Panc1 (cell line): ENCODE results near the gene SEMA4A. TPM values are rescaled to one million over a fixed set of nuclear protein-coding genes. Genes with fewer than 3 reads are reported as not detected.
"Not testable (repeated sequence)": the region's sequence is repeated elsewhere in the genome, so short reads cannot be mapped to it uniquely, and the experiment has no call there.

Source experiments
- ATAC-seq: fragments of 200-7000 bp; cut with Tn5 transposase; 2 replicates; pipeline ENCODE4 v1.9.1; 2020; ENCODE audit warnings: mild to moderate bottlenecking, moderate library complexity
- BruUV-seq: library from RNA; stranded (reverse); fragments of 400-500 nt; replicated peaks from 2 replicates; lab custom pipeline; 2021; lab: Mats Ljungman, UMichigan
- CTCF ChIA-PET: fragments of 300-600 bp; sonication (Branson Sonifier 250); formaldehyde crosslinking; loops from one replicate; lab custom pipeline; 2022; ENCODE audit warnings: antibody characterized with exemption; lab: Charles Lee
- POLR2A ChIA-PET: fragments of 300-600 bp; sonication (Branson Sonifier 250); formaldehyde crosslinking; loops from one replicate; lab custom pipeline; 2022; ENCODE audit warnings: antibody characterized with exemption; lab: Charles Lee
- DNase-seq: peaks from one replicate; pipeline ENCODE4 v3.0.0-alpha.2; 2010; ENCODE audit warnings: low read depth, low spot score
- H3K27ac ChIP-seq: 2 replicates; pipeline ENCODE4 v1.5.1; 2011; ENCODE audit warnings: mild to moderate bottlenecking, low read length, inconsistent platforms
- H3K27me3 ChIP-seq: fragments of 200-500 bp; sonication (Bioruptor generic); 2 replicates; pipeline ENCODE4 v1.6.0; 2014; ENCODE audit warnings: low read length, inconsistent platforms; ENCODE audit not compliant: control insufficient read depth, insufficient read depth
- H3K36me3 ChIP-seq: fragments of 200-500 bp; sonication (Bioruptor generic); 2 replicates; pipeline ENCODE4 v1.5.1; 2014; ENCODE audit warnings: inconsistent platforms, mild to moderate bottlenecking, low read length, moderate library complexity; ENCODE audit not compliant: control insufficient read depth, insufficient read depth
- H3K4me1 ChIP-seq: 2 replicates; pipeline ENCODE4 v1.5.1; 2011; ENCODE audit warnings: inconsistent platforms, mild to moderate bottlenecking, low read length, moderate library complexity; ENCODE audit not compliant: control insufficient read depth, insufficient read depth
- H3K4me3 ChIP-seq, 2 experiments: 2 replicates each; pipeline ENCODE4 v1.5.1; 2011 to 2012; ENCODE audit warnings: low read depth in 2 of 2, low read length in 2 of 2, mild to moderate bottlenecking in 2 of 2, inconsistent platforms in 1 of 2, moderate library complexity in 1 of 2
- H3K9me3 ChIP-seq: fragments of 200-500 bp; sonication (Bioruptor generic); 2 replicates; pipeline ENCODE4 v1.5.1; 2014; ENCODE audit warnings: low read depth, mild to moderate bottlenecking, inconsistent platforms, low read length, moderate library complexity; ENCODE audit not compliant: control insufficient read depth, insufficient read depth
- POLR2AphosphoS5 ChIP-seq: IDR thresholded peaks from 2 replicates; pipeline ENCODE4 v1.6.1; 2012; ENCODE audit warnings: mild to moderate bottlenecking, low read depth, low read length, moderate library complexity
- SIN3A ChIP-seq: IDR thresholded peaks from 2 replicates; pipeline ENCODE4 v1.6.1; 2012; ENCODE audit warnings: low read depth, mild to moderate bottlenecking, low read length, moderate library complexity, borderline replicate concordance; ENCODE audit not compliant: insufficient read depth
- TCF7L2 ChIP-seq: IDR thresholded peaks from 2 replicates; pipeline ENCODE4 v1.6.1; 2011; ENCODE audit warnings: mild to moderate bottlenecking, low read depth, low read length, inconsistent platforms
- in situ Hi-C: cut with HindIII; loops from 2 replicates; pipeline ENCODE4 v1.10.0; 2016; ENCODE audit warnings: low sequenced_read_pairs, low pct_unique_long_range_greater_than_20kb
- intact Hi-C: fragments of 100-400 bp; cut with micrococcal nuclease; formaldehyde crosslinking; loops from one replicate; pipeline ENCODE4 v1.10.0; 2022; ENCODE audit not compliant: unreplicated experiment
- total RNA-seq: library from RNA; stranded (reverse); gene quantifications from one replicate; pipeline ENCODE4 v1.2.1, GENCODE V29; 2021; ENCODE audit not compliant: unreplicated experiment
- TF ChIP-seq, protein P1 (sequence below), 2 experiments: IDR thresholded peaks; 2 replicates each; pipeline ENCODE4 v1.6.1; 2011 to 2012; ENCODE audit warnings: low read depth in 2 of 2, control low read depth in 1 of 2, low read length in 1 of 2, mild to moderate bottlenecking in 1 of 2, moderate library complexity in 1 of 2; ENCODE audit not compliant: insufficient read depth in 1 of 2
- TF ChIP-seq, protein P2 (sequence below): fragments of 450-650 bp; IDR thresholded peaks from 2 replicates; pipeline ENCODE4 v1.5.1; 2017; ENCODE audit warnings: mild to moderate bottlenecking

The SEMA4A gene
- total RNA-seq, 1 experiment from 2014 or later: 0.21 TPM

DNA sequence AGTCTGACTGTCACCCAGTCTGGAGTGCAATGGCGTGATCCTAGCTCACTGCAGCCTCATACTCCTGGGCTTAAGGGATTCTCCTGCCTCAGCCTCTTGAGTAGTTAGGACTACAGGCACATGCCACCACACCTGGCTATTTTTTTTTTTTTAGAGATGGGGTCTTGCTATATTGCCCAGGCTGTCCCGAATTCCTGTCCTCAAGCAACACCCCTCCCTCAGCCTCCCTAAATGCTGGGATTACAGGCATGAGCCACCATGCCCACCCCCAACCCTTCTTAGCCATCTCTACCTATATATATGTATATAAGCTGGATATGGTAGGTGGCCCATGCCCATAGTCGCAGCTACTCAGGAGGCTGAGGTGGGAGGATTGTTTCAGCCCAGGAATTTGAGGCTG, 27.1 kb downstream of the SEMA4A start:
- Histone ChIP-seq H3K27ac (no peak overlapping the region), H3K4me1 (no peaks in the 10 kb centered on the region), H3K27me3 (no peaks in the 10 kb centered on the region), H3K36me3 (no peaks in the 10 kb centered on the region), H3K4me3 (no peak overlapping the region), H3K9me3 (no peaks in the 10 kb centered on the region)
- no TSS peak for BruUV-seq
- in situ Hi-C loops: no loop called here
- TF ChIP-seq SIN3A: no peak
- no peak for TF ChIP-seq POLR2AphosphoS5
- TF ChIP-seq, protein P1, sequence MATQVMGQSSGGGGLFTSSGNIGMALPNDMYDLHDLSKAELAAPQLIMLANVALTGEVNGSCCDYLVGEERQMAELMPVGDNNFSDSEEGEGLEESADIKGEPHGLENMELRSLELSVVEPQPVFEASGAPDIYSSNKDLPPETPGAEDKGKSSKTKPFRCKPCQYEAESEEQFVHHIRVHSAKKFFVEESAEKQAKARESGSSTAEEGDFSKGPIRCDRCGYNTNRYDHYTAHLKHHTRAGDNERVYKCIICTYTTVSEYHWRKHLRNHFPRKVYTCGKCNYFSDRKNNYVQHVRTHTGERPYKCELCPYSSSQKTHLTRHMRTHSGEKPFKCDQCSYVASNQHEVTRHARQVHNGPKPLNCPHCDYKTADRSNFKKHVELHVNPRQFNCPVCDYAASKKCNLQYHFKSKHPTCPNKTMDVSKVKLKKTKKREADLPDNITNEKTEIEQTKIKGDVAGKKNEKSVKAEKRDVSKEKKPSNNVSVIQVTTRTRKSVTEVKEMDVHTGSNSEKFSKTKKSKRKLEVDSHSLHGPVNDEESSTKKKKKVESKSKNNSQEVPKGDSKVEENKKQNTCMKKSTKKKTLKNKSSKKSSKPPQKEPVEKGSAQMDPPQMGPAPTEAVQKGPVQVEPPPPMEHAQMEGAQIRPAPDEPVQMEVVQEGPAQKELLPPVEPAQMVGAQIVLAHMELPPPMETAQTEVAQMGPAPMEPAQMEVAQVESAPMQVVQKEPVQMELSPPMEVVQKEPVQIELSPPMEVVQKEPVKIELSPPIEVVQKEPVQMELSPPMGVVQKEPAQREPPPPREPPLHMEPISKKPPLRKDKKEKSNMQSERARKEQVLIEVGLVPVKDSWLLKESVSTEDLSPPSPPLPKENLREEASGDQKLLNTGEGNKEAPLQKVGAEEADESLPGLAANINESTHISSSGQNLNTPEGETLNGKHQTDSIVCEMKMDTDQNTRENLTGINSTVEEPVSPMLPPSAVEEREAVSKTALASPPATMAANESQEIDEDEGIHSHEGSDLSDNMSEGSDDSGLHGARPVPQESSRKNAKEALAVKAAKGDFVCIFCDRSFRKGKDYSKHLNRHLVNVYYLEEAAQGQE (IDR thresholded peaks at IDR 0.05; ENCODE audit: insufficient read depth in 1 of 2, low read depth in 2 of 2, low read length in 1 of 2): no peak
- TF ChIP-seq, protein P2, sequence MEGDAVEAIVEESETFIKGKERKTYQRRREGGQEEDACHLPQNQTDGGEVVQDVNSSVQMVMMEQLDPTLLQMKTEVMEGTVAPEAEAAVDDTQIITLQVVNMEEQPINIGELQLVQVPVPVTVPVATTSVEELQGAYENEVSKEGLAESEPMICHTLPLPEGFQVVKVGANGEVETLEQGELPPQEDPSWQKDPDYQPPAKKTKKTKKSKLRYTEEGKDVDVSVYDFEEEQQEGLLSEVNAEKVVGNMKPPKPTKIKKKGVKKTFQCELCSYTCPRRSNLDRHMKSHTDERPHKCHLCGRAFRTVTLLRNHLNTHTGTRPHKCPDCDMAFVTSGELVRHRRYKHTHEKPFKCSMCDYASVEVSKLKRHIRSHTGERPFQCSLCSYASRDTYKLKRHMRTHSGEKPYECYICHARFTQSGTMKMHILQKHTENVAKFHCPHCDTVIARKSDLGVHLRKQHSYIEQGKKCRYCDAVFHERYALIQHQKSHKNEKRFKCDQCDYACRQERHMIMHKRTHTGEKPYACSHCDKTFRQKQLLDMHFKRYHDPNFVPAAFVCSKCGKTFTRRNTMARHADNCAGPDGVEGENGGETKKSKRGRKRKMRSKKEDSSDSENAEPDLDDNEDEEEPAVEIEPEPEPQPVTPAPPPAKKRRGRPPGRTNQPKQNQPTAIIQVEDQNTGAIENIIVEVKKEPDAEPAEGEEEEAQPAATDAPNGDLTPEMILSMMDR: no peak
- TF ChIP-seq TCF7L2: no peak
- DNase-seq: no peak
- intact Hi-C loops: no loop called here
- ChIA-PET POLR2A (no interaction called here), CTCF (no interaction called here)
- no peak for ATAC-seq

DNA sequence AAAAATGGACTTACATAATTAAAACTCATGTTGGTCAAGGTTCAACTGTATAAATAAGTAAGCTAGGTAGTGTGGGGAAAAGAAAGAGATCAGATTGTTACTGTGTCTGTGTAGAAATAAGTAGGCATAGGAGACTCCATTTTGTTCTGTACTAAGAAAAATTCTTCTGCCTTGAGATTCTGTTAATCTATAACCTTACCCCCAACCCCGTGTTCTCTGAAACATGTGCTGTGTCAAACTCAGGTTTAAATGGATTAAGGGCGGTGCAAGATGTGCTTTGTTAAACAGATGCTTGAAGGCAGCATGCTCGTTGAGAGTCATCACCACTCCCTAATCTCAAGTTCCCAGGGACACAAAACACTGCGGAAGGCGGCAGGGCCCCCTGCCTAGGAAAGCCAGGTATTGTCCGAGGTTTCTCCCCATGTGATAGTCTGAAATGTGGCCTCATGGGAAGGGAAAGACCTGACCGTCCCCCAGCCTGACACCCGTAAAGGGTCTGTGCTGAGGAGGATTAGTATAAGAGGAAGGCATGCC, 28.1 kb downstream of the SEMA4A start:
- intact Hi-C loops, POLR2A ChIA-PET, H3K4me3 ChIP-seq, H3K36me3 ChIP-seq, H3K27me3 ChIP-seq, DNase-seq, CTCF ChIA-PET, ATAC-seq, BruUV-seq, H3K9me3 ChIP-seq, H3K4me1 ChIP-seq, in situ Hi-C loops, H3K27ac ChIP-seq: not testable (repeated sequence)

DNA sequence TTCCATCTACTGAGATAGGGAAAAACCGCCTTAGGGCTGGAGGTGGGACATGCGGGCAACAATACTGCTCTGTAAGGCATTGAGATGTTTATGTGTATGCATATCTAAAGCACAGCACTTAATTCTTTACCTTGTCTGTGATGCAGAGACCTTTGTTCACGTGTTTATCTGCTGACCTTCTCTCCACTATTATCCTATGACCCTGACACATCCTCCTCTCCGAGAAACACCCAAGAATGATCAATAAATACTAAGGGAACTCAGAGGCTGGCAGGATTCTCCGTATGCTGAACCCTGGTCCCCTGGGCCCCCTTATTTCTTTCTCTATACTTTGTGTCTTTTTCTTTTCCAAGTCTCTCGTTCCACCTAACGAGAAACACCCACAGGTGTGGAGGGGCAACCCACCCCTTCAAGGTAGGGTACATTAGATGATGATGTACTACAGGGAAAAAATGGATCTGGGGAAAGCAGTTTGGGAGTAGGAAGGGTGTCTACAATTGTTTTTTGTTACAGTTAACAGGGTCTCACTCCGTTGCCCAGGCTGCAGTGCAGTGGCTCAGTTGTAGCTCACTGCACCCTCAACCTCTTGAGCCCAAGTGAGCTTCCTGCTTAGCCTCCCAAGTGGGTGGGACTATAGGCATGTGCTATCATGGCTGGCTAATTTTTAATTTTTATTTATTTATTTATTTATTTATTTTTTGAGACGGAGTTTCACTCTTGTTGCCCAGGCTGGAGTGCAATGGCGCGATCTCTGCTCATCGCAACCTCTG, 28.8 kb downstream of the SEMA4A start:
- not testable (repeated sequence) for ATAC-seq

DNA sequence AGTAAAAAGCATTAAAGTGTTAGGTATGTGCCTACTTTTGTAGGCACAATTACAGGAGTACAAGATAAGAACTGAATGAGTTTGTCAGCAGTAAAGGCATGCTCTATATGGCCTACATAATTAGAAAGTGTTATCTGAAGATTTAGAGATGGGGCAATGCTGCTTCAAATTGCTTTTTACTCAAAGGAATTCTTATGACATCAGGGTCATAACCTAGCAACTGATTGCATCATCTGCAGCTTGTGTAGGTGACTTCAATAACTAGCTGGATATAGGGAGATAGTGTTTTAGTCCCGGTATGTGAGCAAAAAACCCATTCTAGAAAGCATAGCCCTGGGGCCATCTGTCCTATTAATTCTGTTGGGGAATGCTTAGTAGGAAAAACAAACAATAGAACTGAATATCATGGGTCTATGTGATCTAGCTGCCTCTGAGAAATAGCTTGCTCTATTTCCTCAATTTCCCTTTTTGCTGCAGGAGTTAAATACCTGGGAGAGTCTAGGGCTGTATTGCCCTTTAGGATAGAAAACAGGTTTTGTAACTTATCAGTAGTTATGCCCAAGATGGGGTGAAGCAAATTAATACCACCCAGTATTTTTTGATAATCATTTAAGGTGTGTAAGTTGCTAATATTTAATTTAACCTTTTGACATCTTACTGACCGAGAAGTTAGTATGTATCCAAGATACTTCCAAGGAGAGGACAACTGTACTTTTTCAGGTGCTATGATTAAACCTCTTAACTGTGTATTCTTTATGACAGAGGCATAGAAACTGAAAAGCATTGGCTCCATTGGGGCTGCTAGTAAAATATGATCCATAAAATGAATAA, 33.2 kb downstream of the SEMA4A start:
- H3K4me1 ChIP-seq, in situ Hi-C loops, H3K4me3 ChIP-seq, POLR2A ChIA-PET, H3K27ac ChIP-seq, H3K36me3 ChIP-seq, H3K27me3 ChIP-seq, ATAC-seq, DNase-seq, intact Hi-C loops, H3K9me3 ChIP-seq, BruUV-seq: not testable (repeated sequence)
- CTCF ChIA-PET: interaction anchor here (0.6 kb wide), 1 partner anchor 95 kb away, joined by 3 read pairs; no protein-coding TSS in a partner anchor

More for the DNA sequence above, 28.8 kb downstream of the SEMA4A start:
- H3K36me3 ChIP-seq, H3K9me3 ChIP-seq, POLR2A ChIA-PET, in situ Hi-C loops, H3K27me3 ChIP-seq, intact Hi-C loops, H3K4me3 ChIP-seq, H3K27ac ChIP-seq, BruUV-seq, DNase-seq, H3K4me1 ChIP-seq, CTCF ChIA-PET: not testable (repeated sequence)

DNA sequence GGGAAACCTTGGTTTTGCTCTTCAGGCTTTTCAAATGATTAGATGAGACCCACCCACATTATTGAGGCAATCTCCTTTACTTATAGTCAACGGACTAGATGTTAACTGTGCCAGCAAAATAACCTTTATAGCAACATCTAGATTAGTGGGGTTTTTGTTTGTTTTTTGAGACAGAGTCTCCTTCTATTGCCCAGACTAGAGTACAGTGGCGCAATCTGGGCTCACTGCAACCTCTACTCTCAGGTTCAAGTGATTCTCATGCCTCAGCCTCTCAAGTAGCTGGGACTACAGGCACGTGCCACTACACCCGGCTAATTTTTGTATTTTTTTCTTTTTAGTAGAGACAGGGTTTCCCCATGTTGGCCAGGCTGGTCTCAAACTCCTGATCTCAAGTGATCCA, 36.9 kb downstream of the SEMA4A start:
- CTCF ChIA-PET, ATAC-seq, POLR2A ChIA-PET, DNase-seq, in situ Hi-C loops, H3K4me1 ChIP-seq, H3K27me3 ChIP-seq, BruUV-seq, intact Hi-C loops, H3K36me3 ChIP-seq, H3K9me3 ChIP-seq, H3K4me3 ChIP-seq, H3K27ac ChIP-seq: not testable (repeated sequence)
